Gastroesophageal sphincter (tissue), 3 donors: ENCODE results near the gene SMOC1.

Source experiments
- POLR2A ChIP-seq, 2 donors: fragments of 450-650 bp; IDR thresholded peaks; one replicate each; pipeline ENCODE4 v1.6.1; 2017; ENCODE audit warnings: antibody characterized with exemption in 2 of 2, mild to moderate bottlenecking in 2 of 2, moderate library complexity in 1 of 2
- POLR2AphosphoS5 ChIP-seq: sonication (generic); formaldehyde crosslinking; IDR thresholded peaks from one replicate; pipeline ENCODE4 v1.6.1; 2017; ENCODE audit warnings: antibody characterized with exemption
- TF ChIP-seq, protein P1 (sequence below), 4 experiments: fragments of 200-600 bp in 2 of 4; fragments of 450-650 bp in 2 of 4; sonication (generic) in 1 of 4; IDR thresholded peaks; one replicate each; pipeline ENCODE4 v1.5.1; 2017 to 2019; ENCODE audit warnings: antibody characterized with exemption in 4 of 4, mild to moderate bottlenecking in 2 of 4, moderate library complexity in 2 of 4

DNA sequence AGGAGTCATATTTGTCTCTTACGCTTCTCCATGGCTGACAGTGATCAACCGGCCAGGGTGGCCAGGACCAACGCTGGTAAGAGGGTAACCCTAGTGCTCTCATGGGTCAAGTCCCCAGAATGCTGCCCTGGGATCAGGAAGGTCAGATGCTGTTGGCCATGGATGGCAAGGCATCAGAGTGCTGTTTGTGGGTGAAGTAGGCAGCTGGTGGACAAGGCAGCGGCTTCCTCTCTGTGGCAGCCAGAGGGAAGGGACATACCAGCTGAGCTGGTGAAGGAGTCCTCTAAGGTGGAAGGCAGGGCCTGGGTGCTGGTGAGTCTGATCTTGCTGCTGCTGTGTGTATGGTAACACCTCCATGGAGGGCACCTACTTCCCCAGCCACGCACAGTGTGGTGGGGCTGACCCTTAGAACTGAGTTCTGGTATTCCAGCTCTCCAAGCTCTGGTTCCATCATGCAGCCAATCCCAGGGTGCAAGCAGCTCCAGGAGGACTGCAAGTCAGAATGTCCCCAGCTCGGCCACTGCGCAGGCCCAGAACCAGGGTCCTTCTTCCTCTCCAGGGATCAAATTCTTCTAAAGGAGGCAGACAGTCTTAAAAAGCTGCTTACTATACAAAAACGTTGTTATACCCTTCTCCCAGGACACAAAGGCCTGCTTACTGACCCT, 13.4 kb upstream of the SMOC1 start:
- TF ChIP-seq POLR2AphosphoS5 (no peak), POLR2A (IDR thresholded peaks at IDR 0.05) (no peak)
- TF ChIP-seq, protein P1, sequence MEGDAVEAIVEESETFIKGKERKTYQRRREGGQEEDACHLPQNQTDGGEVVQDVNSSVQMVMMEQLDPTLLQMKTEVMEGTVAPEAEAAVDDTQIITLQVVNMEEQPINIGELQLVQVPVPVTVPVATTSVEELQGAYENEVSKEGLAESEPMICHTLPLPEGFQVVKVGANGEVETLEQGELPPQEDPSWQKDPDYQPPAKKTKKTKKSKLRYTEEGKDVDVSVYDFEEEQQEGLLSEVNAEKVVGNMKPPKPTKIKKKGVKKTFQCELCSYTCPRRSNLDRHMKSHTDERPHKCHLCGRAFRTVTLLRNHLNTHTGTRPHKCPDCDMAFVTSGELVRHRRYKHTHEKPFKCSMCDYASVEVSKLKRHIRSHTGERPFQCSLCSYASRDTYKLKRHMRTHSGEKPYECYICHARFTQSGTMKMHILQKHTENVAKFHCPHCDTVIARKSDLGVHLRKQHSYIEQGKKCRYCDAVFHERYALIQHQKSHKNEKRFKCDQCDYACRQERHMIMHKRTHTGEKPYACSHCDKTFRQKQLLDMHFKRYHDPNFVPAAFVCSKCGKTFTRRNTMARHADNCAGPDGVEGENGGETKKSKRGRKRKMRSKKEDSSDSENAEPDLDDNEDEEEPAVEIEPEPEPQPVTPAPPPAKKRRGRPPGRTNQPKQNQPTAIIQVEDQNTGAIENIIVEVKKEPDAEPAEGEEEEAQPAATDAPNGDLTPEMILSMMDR (IDR thresholded peaks at IDR 0.05): no peak
